Astrocyte (in vitro differentiated cells and primary cell): ENCODE results near the gene MLF2. TPM values are rescaled to one million over a fixed set of nuclear protein-coding genes. Genes with fewer than 3 reads are reported as not detected.

Source experiments
- DNase-seq: peaks from one replicate; pipeline ENCODE4 v3.0.0-alpha.2; 2010; ENCODE audit warnings: low read depth
- FAIRE-seq: peaks from 2 replicates; lab custom pipeline; 2011; peaks lifted over from hg19 to GRCh38; lab: Jason Lieb, UNC
- H2AFZ ChIP-seq: 2 replicates; pipeline ENCODE4 v1.6.0; 2012; ENCODE audit warnings: low read depth, low read length, inconsistent platforms
- H3K27ac ChIP-seq: 2 replicates; pipeline ENCODE4 v1.5.1; 2011; ENCODE audit warnings: low read depth, low read length, inconsistent platforms
- H3K27me3 ChIP-seq: 2 replicates; pipeline ENCODE4 v1.6.0; 2011; ENCODE audit warnings: low read length, inconsistent platforms; ENCODE audit not compliant: insufficient read depth
- H3K36me3 ChIP-seq: 2 replicates; pipeline ENCODE4 v1.5.1; 2011; ENCODE audit warnings: low read length, inconsistent platforms; ENCODE audit not compliant: insufficient read depth
- H3K4me1 ChIP-seq: 2 replicates; pipeline ENCODE4 v1.5.1; 2011; ENCODE audit warnings: low read length, inconsistent platforms; ENCODE audit not compliant: insufficient read depth
- H3K4me2 ChIP-seq: 2 replicates; pipeline ENCODE4 v1.6.0; 2012; ENCODE audit warnings: low read length, inconsistent platforms
- H3K4me3 ChIP-seq: 2 replicates; pipeline ENCODE4 v1.5.1; 2011; ENCODE audit warnings: low read depth, mild to moderate bottlenecking, low read length, inconsistent platforms; ENCODE audit not compliant: insufficient read depth
- H3K79me2 ChIP-seq: 2 replicates; pipeline ENCODE4 v1.6.0; 2012; ENCODE audit warnings: mild to moderate bottlenecking, low read length, inconsistent platforms; ENCODE audit not compliant: insufficient read depth
- H3K9ac ChIP-seq: 2 replicates; pipeline ENCODE4 v1.6.0; 2012; ENCODE audit warnings: mild to moderate bottlenecking, low read length, inconsistent platforms
- H3K9me3 ChIP-seq: 2 replicates; pipeline ENCODE4 v1.5.1; 2012; ENCODE audit warnings: low read depth, mild to moderate bottlenecking, low read length, inconsistent platforms; ENCODE audit not compliant: insufficient read depth
- H4K20me1 ChIP-seq: 2 replicates; pipeline ENCODE4 v1.6.0; 2012; ENCODE audit warnings: low read length, inconsistent platforms; ENCODE audit not compliant: insufficient read depth
- H3K27ac Mint-ChIP-seq: one replicate; pipeline ENCODE4 v1.8.0; 2021; ENCODE audit warnings: mild to moderate bottlenecking, mixed read lengths; ENCODE audit not compliant: unreplicated experiment
- H3K27me3 Mint-ChIP-seq: one replicate; pipeline ENCODE4 v1.8.0; 2021; ENCODE audit warnings: low read depth, mixed read lengths; ENCODE audit not compliant: unreplicated experiment
- H3K36me3 Mint-ChIP-seq: one replicate; pipeline ENCODE4 v1.8.0; 2021; ENCODE audit warnings: low read depth, mixed read lengths; ENCODE audit not compliant: unreplicated experiment
- H3K4me1 Mint-ChIP-seq: one replicate; pipeline ENCODE4 v1.8.0; 2021; ENCODE audit warnings: low read depth, mixed read lengths; ENCODE audit not compliant: unreplicated experiment
- H3K4me3 Mint-ChIP-seq: one replicate; pipeline ENCODE4 v1.8.0; 2021; ENCODE audit warnings: mild to moderate bottlenecking, moderate library complexity, mixed read lengths; ENCODE audit not compliant: unreplicated experiment
- H3K9me3 Mint-ChIP-seq: one replicate; pipeline ENCODE4 v1.8.0; 2021; ENCODE audit warnings: mild to moderate bottlenecking, mixed read lengths; ENCODE audit not compliant: unreplicated experiment
- EZH2 ChIP-seq: IDR thresholded peaks from 2 replicates; pipeline ENCODE4 v1.6.1; 2012; ENCODE audit warnings: mild to moderate bottlenecking, low read length, inconsistent platforms; ENCODE audit not compliant: insufficient read depth
- total RNA-seq: library from RNA; stranded (reverse); gene quantifications from 2 replicates; pipeline ENCODE4 v1.2.1, GENCODE V29; 2021
- TF ChIP-seq, protein P1 (sequence below): IDR thresholded peaks from 2 replicates; pipeline ENCODE4 v1.5.1; 2011; ENCODE audit warnings: low read depth, mild to moderate bottlenecking, inconsistent platforms, low read length, moderate library complexity; ENCODE audit not compliant: insufficient read depth

Gene MLF2
- total RNA-seq, 1 donor from 2014 or later = 316 TPM

DNA sequence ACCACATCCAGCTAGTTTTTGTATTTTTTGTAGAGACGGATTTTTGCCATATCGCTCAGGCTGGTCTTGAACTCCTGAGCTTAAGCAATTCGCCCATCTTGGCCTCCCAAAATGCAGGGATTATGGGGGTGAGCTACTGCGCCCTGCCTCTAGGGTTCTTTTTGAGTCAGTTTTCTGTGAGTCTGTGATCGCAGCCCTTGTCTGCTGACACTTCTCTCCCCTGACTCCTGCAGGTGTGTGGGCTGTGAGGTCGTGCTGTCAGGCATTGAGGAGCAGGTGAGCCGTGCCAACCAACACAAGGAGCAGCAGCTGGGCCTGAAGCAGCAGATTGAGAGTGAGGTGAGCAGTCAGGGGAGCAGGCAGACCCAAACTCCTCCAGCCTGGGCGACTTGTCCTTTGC lies 22.8 kb downstream of the MLF2 start:
- peaks cover 23% of the 10 kb centered on the region for H3K36me3 Mint-ChIP-seq
- TF ChIP-seq, protein P1, sequence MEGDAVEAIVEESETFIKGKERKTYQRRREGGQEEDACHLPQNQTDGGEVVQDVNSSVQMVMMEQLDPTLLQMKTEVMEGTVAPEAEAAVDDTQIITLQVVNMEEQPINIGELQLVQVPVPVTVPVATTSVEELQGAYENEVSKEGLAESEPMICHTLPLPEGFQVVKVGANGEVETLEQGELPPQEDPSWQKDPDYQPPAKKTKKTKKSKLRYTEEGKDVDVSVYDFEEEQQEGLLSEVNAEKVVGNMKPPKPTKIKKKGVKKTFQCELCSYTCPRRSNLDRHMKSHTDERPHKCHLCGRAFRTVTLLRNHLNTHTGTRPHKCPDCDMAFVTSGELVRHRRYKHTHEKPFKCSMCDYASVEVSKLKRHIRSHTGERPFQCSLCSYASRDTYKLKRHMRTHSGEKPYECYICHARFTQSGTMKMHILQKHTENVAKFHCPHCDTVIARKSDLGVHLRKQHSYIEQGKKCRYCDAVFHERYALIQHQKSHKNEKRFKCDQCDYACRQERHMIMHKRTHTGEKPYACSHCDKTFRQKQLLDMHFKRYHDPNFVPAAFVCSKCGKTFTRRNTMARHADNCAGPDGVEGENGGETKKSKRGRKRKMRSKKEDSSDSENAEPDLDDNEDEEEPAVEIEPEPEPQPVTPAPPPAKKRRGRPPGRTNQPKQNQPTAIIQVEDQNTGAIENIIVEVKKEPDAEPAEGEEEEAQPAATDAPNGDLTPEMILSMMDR = no peak
- no peak for TF ChIP-seq EZH2
- Histone ChIP-seq H3K27ac (no peak overlapping the region), H3K4me2 (no peak overlapping the region), H4K20me1 (peaks cover 11% of the 10 kb centered on the region), H3K9me3 (no peaks in the 10 kb centered on the region), H3K4me1 (no peaks in the 10 kb centered on the region), H3K36me3 (peaks cover 38% of the 10 kb centered on the region), H3K79me2 (peaks cover 6% of the 10 kb centered on the region), H3K4me3 (no peak overlapping the region), H3K9ac (no peak overlapping the region), H2AFZ (no peak overlapping the region), H3K27me3 (no peaks in the 10 kb centered on the region)
- no peaks in the 10 kb centered on the region for H3K27me3 Mint-ChIP-seq
- H3K27ac Mint-ChIP-seq = no peak overlapping the region
- H3K4me3 Mint-ChIP-seq = peak overlapping the region; percentile 11
- FAIRE-seq = no peak
- no peak for DNase-seq
- no peaks in the 10 kb centered on the region for H3K9me3 Mint-ChIP-seq
- peaks cover 5% of the 10 kb centered on the region for H3K4me1 Mint-ChIP-seq

DNA sequence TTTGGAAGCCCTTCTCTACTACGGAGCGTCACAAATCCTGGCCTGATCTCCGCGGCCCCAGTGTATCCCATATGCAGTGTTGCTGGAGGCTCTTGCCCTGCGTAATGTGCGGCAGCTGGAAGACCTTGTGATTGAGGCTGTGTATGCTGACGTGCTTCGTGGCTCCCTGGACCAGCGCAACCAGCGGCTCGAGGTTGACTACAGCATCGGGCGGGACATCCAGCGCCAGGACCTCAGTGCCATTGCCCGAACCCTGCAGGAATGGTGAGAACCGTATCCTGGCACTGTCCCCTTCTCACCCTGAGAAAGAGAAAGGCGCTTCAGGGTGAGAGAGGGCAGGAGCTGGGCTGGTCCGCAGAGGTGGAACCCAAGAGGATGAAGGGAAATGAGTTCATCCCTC lies 23.8 kb downstream of the MLF2 start:
- TF ChIP-seq, protein P1 = no peak
- TF ChIP-seq EZH2 = no peak
- Histone ChIP-seq H3K36me3 (peaks cover 38% of the 10 kb centered on the region), H3K4me3 (no peak overlapping the region), H2AFZ (no peak overlapping the region), H3K79me2 (peaks cover 13% of the 10 kb centered on the region), H3K27ac (no peak overlapping the region), H4K20me1 (peaks cover 11% of the 10 kb centered on the region), H3K9ac (no peak overlapping the region), H3K9me3 (no peaks in the 10 kb centered on the region), H3K27me3 (no peaks in the 10 kb centered on the region), H3K4me2 (no peak overlapping the region), H3K4me1 (peaks cover 7% of the 10 kb centered on the region)
- Mint-ChIP-seq H3K27ac (no peak overlapping the region), H3K4me1 (peaks cover 9% of the 10 kb centered on the region), H3K9me3 (no peaks in the 10 kb centered on the region), H3K27me3 (no peaks in the 10 kb centered on the region), H3K4me3 (no peak overlapping the region), H3K36me3 (peaks cover 19% of the 10 kb centered on the region)
- FAIRE-seq (no peak), DNase-seq (no peak)

DNA sequence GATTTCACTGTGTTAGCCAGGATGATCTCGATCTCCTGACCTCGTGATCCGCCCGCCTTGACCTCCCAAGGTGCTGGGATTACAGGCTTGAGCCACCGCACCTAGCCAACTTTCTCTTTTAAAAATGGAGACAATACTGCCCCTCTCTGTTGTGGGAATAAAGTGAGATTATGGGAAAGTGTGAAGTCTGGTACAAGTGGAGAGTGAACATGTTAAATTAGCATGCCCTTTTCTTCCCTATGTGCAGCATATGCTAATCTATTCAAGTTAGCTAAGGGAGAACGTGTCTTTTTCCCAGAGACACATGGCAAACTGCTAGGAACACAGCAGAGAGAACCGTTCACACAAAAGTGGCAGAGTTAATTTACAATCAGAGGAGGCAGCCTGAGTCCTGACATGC lies 27.6 kb downstream of the MLF2 start:
- Histone ChIP-seq H3K9me3 (no peaks in the 10 kb centered on the region), H3K4me1 (peaks cover 7% of the 10 kb centered on the region), H2AFZ (no peak overlapping the region), H3K4me2 (no peak overlapping the region), H3K4me3 (no peak overlapping the region), H3K27ac (no peak overlapping the region), H3K79me2 (peaks cover 13% of the 10 kb centered on the region), H3K27me3 (no peaks in the 10 kb centered on the region), H3K9ac (no peak overlapping the region), H4K20me1 (peaks cover 7% of the 10 kb centered on the region), H3K36me3 (peaks cover 23% of the 10 kb centered on the region)
- TF ChIP-seq EZH2 = no peak
- TF ChIP-seq, protein P1 = no peak
- Mint-ChIP-seq H3K4me1 (peaks cover 9% of the 10 kb centered on the region), H3K27me3 (no peaks in the 10 kb centered on the region), H3K9me3 (no peaks in the 10 kb centered on the region), H3K4me3 (peak overlapping the region; percentile 97), H3K27ac (no peak overlapping the region), H3K36me3 (peaks cover 12% of the 10 kb centered on the region)
- DNase-seq = no peak
- FAIRE-seq = no peak
